ENCODE measurements around the gene TCTN2. TPM values are rescaled to one million over a fixed set of nuclear protein-coding genes. Genes with fewer than 3 reads are reported as not detected.

The TCTN2 gene
- total and polyA plus RNA-seq, 9 of the 15 experiments (the other 6 are each of a cell fraction or from before 2014, with no cell fraction given), result 0.58 to 5.5 (median 3.6) TPM

- TF ChIP-seq CCNT2 (IDR thresholded peaks at IDR 0.05; ENCODE audit: borderline replicate concordance, extremely low read depth, insufficient read length, low read depth, low read length), result no peak
- peak; percentile 64; the same call in 1 of the 2 replicates for TF ChIP-seq RNF2 (IDR thresholded peaks at IDR 0.05)
- no peak for TF ChIP-seq KLF1 (tag; IDR thresholded peaks at IDR 0.05)
- no peak for TF ChIP-seq YBX1 (IDR thresholded peaks at IDR 0.05)
- no peak for TF ChIP-seq SMARCC2 (IDR thresholded peaks at IDR 0.05; ENCODE audit: low read depth)
- peak; percentile 74 to 75; a peak in 3 of 4 replicates for TF ChIP-seq TEAD1 (CRISPR knock-in tag; IDR thresholded peaks at IDR 0.05)
- TF ChIP-seq RNF219 (CRISPR knock-in tag; IDR thresholded peaks at IDR 0.05), result no peak
- TF ChIP-seq ETV5 (CRISPR knock-in tag; IDR thresholded peaks at IDR 0.05; ENCODE audit: low read depth), result peak; percentile 39; the same call in 1 of the 2 replicates
- TF ChIP-seq REST (IDR thresholded peaks at IDR 0.05; ENCODE audit: borderline replicate concordance), result 0 out of 2 replicates have a peak, but pooled peaks have one; percentile 12
- TF ChIP-seq REST (CRISPR knock-in tag; IDR thresholded peaks at IDR 0.05; ENCODE audit: low read depth), result no peak
- TF ChIP-seq PTBP1 (IDR thresholded peaks at IDR 0.05; ENCODE audit: low read depth, low read length), result no peak
- TF ChIP-seq AFF4 (CRISPR knock-in tag; IDR thresholded peaks at IDR 0.05), result no peak
- no peak for TF ChIP-seq ZNF277 (CRISPR knock-in tag; IDR thresholded peaks at IDR 0.05; ENCODE audit: borderline replicate concordance)
Measured at GRCh38 chr12:123743002-123743401, 72.1 kb downstream of the TCTN2 start (continued).

Data from K562 (cell line).